HG02884 (cell line): Measurements from ENCODE around the gene TMEM255B.
"Not testable (repeated sequence)": the region's sequence is repeated elsewhere in the genome, so short reads cannot be mapped to it uniquely, and the experiment has no call there.

ENCODE experiments used
- ATAC-seq: cut with Tn5 transposase; IDR thresholded peaks from one replicate; pipeline ENCODE4 v1.9.1; 2021; ENCODE audit warnings: mild to moderate bottlenecking, moderate library complexity; ENCODE audit not compliant: unreplicated experiment

TMEM255B gene

DNA sequence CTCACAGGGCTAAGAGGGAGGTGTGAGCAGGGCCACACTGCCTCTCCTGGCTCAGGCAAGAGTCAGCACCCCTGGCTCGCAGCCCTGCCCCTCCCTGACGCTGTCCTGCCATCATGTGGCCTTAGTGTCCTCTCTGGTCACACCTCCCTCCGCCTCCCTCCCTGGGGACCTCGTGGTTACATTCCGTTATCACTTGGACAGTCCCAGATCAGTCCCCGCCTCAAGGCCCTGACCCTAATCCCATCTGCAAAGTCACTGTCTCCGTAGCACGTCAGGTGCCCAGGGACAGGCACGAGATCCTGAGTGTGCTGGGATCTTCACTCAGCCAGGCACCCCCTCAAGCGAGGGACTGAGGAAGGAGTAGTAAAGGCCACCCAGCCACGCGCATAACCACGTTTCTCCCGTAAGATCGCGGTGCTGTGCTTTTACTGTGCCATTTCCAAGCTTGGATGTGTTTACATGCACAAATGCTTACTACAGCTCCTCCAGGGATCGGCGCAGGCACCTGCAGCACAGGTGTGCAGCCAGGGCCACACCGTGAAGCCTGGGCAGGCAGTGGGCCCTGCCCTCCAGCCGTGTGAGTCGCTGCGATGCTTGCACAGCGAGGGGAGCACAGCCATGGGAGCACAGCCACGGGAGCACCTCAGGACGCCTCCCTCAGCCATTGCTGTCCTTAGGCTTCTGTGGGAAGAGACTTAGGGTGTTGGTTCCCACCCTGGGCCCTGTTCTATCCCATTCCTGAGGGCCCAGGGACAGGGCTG is 10.7 kb upstream of the TMEM255B start:
- no peak for ATAC-seq

- no peak for ATAC-seq
Measured at GRCh38 chr13:113748862-113749451, 10.1 kb upstream of the TMEM255B start.

DNA sequence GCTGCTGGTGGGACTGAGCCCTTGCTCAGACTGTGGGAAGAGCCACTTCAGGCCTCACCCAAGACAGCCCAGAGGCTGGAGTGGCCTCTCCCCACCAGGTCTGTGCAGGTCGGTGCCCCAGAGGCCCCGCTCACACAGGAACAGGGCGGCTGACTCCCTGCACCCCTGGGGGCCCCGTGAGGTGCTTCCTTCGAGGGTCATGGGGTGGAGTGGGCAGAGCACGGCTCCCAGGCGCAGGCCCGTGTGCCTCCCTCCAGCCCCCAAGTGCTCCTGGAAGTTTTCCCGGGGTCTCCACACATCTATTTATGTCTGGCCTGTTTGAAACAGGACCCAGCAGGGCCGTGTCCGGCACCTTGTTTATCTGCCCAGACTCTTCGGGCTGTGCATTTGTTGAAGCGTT is 9.5 kb upstream of the TMEM255B start:
- no peak for ATAC-seq

DNA sequence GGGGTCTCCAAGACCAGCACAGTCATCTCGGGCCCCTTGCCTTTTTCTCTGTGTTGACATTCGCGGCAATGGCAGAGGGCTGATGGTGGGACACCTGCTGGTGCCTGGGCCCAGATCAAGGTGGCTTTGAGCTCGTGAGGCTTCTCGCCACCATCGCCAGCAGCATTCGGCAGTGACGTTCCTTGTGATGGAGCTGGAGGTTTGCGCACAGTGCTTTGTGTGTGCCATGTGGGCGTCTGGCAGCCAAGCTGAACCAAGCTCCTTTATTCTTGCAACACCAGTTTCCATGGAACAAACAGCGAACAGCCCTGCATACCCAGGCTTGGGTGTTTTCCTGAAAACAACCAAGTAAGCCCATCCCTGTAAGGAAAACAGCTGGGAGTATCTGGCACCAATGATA is 9.1 kb upstream of the TMEM255B start:
- ATAC-seq: no peak

DNA sequence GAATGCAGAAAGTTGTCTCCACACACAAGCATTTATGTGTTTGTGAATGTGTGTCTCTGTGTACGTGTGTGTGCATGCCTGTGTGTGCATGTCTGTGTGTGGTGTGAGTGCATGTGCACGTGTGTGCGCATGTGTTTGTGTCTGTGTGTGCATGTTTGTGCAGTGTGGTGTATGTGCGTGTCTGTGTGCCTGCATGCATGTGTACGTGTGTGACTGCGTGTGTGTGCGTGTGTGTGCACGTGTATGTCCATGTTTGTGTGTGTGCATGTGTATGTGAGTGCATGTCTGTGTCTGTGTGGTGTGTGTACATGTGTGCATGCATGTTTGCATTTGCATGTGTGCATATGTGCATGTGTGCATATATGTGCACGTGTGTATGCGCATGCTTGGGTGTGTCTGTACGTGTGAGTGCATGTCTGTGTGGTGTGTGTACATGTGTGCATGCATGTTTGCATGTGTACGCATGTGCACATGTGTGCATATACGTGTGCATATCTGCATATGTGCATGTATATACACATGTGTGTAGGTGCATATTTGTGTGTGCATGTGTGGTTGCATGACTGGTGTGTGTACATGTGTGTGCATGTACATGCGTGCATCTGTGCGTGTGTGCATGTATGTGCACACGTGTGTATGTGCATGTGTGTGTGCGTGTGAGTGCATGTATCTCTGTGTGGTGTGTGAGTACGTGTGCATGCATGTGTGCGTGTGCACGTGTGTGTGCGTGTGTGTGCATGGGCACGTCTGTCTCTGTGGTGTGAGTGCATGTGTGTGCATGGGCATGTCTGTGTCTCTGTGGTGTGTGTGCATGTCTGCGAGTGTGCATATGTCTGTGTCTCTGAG is 8.2 kb upstream of the TMEM255B start:
- ATAC-seq: no peak

GRCh38 chr13:113751491-113751890 is 7.5 kb upstream of the TMEM255B start:
- ATAC-seq: no peak

- not testable (repeated sequence) for ATAC-seq
Measured at GRCh38 chr13:113752211-113752986, 6.6 kb upstream of the TMEM255B start.

- ATAC-seq: no peak
Measured at GRCh38 chr13:113753171-113753570, 5.9 kb upstream of the TMEM255B start.

- ATAC-seq: no peak
Measured at GRCh38 chr13:113754242-113754641, 4.8 kb upstream of the TMEM255B start.

DNA sequence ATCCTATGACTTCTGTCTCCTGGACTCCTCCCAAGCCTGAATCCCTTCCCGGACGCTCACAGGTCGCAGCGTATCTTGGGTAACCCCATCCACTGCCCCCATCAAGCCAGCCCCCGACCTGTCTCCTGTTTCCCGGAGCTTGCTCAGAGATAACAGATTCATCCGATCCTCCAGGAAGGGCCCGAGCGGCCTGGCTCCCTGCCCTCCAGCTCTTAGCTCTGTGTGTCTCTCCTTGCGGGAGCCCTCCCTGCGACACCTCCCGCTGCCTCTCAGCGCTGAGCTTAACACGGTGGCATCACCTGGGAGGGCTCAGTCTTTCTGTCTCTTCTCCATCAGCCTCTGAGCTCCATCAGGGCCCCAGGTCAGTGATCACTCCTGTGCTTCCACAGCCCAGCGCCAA is 4.3 kb upstream of the TMEM255B start:
- ATAC-seq: no peak

- no peak for ATAC-seq
Measured at GRCh38 chr13:113756441-113757097, 2.5 kb upstream of the TMEM255B start.

GRCh38 chr13:113759525-113760137 is 605 bp downstream of the TMEM255B start:
- no peak for ATAC-seq

GRCh38 chr13:113761136-113761535 is 2.1 kb downstream of the TMEM255B start:
- no peak for ATAC-seq

DNA sequence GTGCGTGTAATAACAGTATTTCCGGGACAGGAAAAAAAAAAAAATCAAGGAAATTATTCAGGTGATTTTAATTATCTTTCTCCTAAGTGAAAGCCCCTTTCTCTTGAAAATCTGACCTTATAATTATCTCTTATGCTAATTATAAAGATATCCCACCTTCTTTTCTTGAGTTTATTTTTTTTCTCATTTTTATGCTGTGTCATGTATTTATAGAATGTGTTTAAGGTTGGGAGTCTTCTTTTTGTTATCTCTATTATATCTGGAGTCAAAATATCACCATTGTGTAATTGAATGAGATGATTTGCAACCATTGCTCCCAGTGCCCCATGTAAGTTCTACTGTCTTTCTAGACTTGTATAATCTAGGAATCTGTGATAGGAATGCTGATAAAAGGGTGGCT is 3.0 kb downstream of the TMEM255B start:
- ATAC-seq: no peak

- no peak for ATAC-seq
Measured at GRCh38 chr13:113762538-113762937, 3.5 kb downstream of the TMEM255B start.

- no peak for ATAC-seq
Measured at GRCh38 chr13:113763254-113763653, 4.2 kb downstream of the TMEM255B start.

DNA sequence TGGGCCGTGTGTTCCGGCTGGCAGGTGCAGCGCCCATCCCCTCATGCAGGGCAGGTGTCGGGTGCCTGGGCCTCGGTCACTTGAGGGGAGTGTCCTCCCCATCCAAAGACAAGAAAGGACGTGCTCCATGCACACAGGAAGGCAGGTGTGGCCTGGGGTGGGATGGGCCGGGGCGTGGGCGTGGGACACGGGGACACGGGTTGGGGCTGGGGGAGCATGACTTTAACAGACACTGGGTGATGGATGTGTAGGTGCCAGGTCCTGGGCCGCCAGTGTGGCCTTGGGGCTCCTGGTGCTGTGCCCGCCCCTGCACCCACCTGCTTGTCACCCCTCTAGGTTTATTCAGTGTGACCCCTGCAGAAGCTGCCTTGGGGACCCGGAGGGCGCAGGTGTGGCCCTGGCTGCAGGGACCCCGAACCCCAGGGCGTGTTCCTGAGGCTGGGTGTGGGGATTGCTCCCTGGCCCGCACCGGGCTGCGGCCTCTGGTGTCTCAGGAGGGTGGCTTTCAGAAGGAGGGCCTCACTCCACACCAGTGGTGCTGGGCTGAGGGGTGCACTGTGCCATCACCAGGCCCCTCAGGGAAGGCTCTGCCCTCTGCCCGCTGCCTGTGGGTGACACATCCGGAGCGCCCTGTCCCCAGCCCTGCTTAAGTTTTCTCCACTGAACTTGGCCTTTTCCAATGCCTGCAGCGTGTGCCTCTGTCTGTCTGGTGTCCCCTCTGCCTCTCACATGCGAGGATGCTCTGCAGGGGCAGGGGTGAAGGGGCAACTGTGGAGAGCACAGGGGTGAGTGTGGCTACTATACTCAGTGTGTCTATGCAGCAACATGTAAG is 5.2 kb downstream of the TMEM255B start:
- no peak for ATAC-seq

DNA sequence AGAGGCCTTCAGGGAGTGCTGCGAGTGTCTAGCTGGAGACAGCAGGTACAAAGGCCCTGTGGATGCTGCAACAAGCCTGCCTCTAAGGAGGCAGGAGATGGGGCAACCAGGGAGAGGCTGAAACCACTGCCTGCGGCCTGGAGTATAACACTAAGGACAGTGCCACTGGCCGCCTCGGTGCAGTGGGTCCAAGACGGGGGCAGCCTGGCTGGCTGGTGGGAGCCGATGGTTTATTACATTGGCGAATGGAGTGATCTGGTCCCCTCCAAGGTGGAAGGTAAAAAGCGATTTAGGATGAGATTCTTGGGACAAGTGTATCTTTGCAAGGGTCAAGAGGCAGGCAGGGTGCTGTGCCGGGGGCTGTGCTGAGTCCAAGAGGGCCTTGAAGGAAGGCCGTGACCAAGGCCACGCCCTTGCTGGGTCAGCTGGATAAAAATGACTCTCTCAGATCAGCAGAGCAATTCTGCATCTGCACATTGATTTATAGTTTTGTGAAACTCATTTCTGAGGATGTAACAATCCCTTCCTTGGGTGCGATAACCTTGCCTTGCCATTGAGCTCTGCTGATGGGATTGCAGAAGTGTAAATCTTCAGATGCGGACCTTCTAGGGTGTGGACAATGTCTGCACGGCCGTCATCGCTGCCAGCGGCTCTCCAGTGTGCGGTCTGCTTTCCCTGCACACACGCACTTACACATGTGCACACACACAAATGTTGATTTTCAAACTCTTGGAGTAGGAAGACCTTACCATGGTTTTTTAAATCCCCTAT is 6.0 kb downstream of the TMEM255B start:
- ATAC-seq: no peak

GRCh38 chr13:113765564-113765910 is 6.5 kb downstream of the TMEM255B start:
- ATAC-seq: no peak
